DND-41 (cell line): Measurements from ENCODE around the gene ST8SIA6.

Experiments
- EZH2 ChIP-seq: IDR thresholded peaks from 3 replicates; pipeline ENCODE4 v1.6.1; 2012; ENCODE audit warnings: borderline replicate concordance, low read depth, mild to moderate bottlenecking, moderate library complexity, low read length, inconsistent platforms; ENCODE audit not compliant: severe bottlenecking
- TF ChIP-seq, protein P1 (sequence below): IDR thresholded peaks from 2 replicates; pipeline ENCODE4 v1.5.1; 2012; ENCODE audit warnings: borderline replicate concordance, low read length, moderate library complexity, mild to moderate bottlenecking; ENCODE audit not compliant: poor library complexity, severe bottlenecking; ENCODE audit errors: extremely low read depth

DNA sequence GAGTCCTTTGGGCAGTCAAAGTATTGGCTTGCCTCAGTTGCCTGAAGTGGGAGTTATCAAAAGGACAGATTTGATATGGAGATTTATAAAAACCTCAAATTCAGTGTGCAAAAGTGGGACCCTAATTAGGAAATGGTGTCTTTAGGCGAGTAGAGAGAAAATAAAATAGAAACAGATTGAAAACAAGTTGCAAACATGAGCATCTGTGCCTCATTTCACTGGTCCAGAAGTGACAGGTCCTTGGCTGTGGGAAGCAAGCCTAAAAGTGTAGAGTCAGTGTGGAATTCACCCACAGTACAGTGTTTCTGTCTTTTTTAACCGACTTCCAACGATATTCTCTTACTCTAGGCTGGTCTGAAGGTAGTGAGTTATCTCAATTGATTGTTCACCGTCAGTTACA, 51.2 kb downstream of the ST8SIA6 start:
- TF ChIP-seq, protein P1, sequence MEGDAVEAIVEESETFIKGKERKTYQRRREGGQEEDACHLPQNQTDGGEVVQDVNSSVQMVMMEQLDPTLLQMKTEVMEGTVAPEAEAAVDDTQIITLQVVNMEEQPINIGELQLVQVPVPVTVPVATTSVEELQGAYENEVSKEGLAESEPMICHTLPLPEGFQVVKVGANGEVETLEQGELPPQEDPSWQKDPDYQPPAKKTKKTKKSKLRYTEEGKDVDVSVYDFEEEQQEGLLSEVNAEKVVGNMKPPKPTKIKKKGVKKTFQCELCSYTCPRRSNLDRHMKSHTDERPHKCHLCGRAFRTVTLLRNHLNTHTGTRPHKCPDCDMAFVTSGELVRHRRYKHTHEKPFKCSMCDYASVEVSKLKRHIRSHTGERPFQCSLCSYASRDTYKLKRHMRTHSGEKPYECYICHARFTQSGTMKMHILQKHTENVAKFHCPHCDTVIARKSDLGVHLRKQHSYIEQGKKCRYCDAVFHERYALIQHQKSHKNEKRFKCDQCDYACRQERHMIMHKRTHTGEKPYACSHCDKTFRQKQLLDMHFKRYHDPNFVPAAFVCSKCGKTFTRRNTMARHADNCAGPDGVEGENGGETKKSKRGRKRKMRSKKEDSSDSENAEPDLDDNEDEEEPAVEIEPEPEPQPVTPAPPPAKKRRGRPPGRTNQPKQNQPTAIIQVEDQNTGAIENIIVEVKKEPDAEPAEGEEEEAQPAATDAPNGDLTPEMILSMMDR: no peak
- TF ChIP-seq EZH2: no peak
